Progenitor cell of endocrine pancreas (in vitro differentiated cells): ENCODE measurements around the gene ROR1. TPM values are rescaled to one million over a fixed set of nuclear protein-coding genes. Genes with fewer than 3 reads are reported as not detected.

ENCODE experiments used
- DNase-seq: peaks from one replicate; pipeline ENCODE4 v3.0.0; 2021; ENCODE audit warnings: low spot score; ENCODE audit not compliant: unreplicated experiment
- H3K27ac Mint-ChIP-seq: 2 replicates; pipeline ENCODE4 v1.8.0; 2021; ENCODE audit warnings: mild to moderate bottlenecking, moderate library complexity, mixed read lengths
- H3K27me3 Mint-ChIP-seq: 2 replicates; pipeline ENCODE4 v1.8.0; 2021; ENCODE audit warnings: mixed read lengths
- H3K36me3 Mint-ChIP-seq: 2 replicates; pipeline ENCODE4 v1.8.0; 2022; ENCODE audit warnings: mixed read lengths; ENCODE audit not compliant: insufficient read depth
- H3K4me1 Mint-ChIP-seq: 2 replicates; pipeline ENCODE4 v1.8.0; 2021; ENCODE audit warnings: low read depth, mixed read lengths
- H3K4me3 Mint-ChIP-seq: 2 replicates; pipeline ENCODE4 v1.8.0; 2021; ENCODE audit warnings: low read depth, mild to moderate bottlenecking, moderate library complexity, mixed read lengths
- H3K9me3 Mint-ChIP-seq: 2 replicates; pipeline ENCODE4 v1.8.0; 2021; ENCODE audit warnings: low read depth, mixed read lengths
- total RNA-seq: library from RNA; stranded (reverse); gene quantifications from 2 replicates; pipeline ENCODE4 v1.2.1, GENCODE V29; 2021
- TF ChIP-seq, protein P1 (sequence below): fragments of 200-600 bp; sonication (generic); IDR thresholded peaks from one replicate; pipeline ENCODE4 v1.5.0; 2021; ENCODE audit warnings: antibody characterized with exemption, mild to moderate bottlenecking; ENCODE audit not compliant: unreplicated experiment

ROR1 gene
- total RNA-seq, 1 donor from 2014 or later = 63.8 TPM

GRCh38 chr1:63859480-63860275 is 85.9 kb downstream of the ROR1 start:
- Mint-ChIP-seq H3K36me3 (peaks cover 7% of the 10 kb centered on the region), H3K27me3 (no peaks in the 10 kb centered on the region), H3K9me3 (no peaks in the 10 kb centered on the region), H3K27ac (peak overlapping the region; percentile 6), H3K4me1 (peaks cover 23% of the 10 kb centered on the region), H3K4me3 (no peak overlapping the region)
- no peak for DNase-seq
- TF ChIP-seq, protein P1, sequence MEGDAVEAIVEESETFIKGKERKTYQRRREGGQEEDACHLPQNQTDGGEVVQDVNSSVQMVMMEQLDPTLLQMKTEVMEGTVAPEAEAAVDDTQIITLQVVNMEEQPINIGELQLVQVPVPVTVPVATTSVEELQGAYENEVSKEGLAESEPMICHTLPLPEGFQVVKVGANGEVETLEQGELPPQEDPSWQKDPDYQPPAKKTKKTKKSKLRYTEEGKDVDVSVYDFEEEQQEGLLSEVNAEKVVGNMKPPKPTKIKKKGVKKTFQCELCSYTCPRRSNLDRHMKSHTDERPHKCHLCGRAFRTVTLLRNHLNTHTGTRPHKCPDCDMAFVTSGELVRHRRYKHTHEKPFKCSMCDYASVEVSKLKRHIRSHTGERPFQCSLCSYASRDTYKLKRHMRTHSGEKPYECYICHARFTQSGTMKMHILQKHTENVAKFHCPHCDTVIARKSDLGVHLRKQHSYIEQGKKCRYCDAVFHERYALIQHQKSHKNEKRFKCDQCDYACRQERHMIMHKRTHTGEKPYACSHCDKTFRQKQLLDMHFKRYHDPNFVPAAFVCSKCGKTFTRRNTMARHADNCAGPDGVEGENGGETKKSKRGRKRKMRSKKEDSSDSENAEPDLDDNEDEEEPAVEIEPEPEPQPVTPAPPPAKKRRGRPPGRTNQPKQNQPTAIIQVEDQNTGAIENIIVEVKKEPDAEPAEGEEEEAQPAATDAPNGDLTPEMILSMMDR = no peak

- H3K4me3 Mint-ChIP-seq = no peak overlapping the region
- peaks cover 25% of the 10 kb centered on the region for H3K4me1 Mint-ChIP-seq
- H3K27me3 Mint-ChIP-seq = no peaks in the 10 kb centered on the region
- H3K9me3 Mint-ChIP-seq = no peaks in the 10 kb centered on the region
- no peak for DNase-seq
- H3K27ac Mint-ChIP-seq = peak overlapping the region; percentile 37
- H3K36me3 Mint-ChIP-seq = peaks cover 3% of the 10 kb centered on the region
- TF ChIP-seq, protein P1 = no peak
Observed at GRCh38 chr1:63861052-63861691, 87.4 kb downstream of the ROR1 start.

- peaks cover 29% of the 10 kb centered on the region for H3K4me1 Mint-ChIP-seq
- peak overlapping the region; percentile 58 for H3K27ac Mint-ChIP-seq
- peaks cover 1% of the 10 kb centered on the region for H3K36me3 Mint-ChIP-seq
- DNase-seq = no peak
- TF ChIP-seq, protein P1 = no peak
- no peaks in the 10 kb centered on the region for H3K27me3 Mint-ChIP-seq
- H3K4me3 Mint-ChIP-seq = no peak overlapping the region
- H3K9me3 Mint-ChIP-seq = no peaks in the 10 kb centered on the region
Observed at GRCh38 chr1:63863145-63863544, 89.3 kb downstream of the ROR1 start.

- no peak overlapping the region for H3K4me3 Mint-ChIP-seq
- no peaks in the 10 kb centered on the region for H3K27me3 Mint-ChIP-seq
- peaks cover 34% of the 10 kb centered on the region for H3K4me1 Mint-ChIP-seq
- no peak for DNase-seq
- H3K9me3 Mint-ChIP-seq = no peaks in the 10 kb centered on the region
- TF ChIP-seq, protein P1 = no peak
- peaks cover 1% of the 10 kb centered on the region for H3K36me3 Mint-ChIP-seq
- no peak overlapping the region for H3K27ac Mint-ChIP-seq
Observed at GRCh38 chr1:63864224-63864641, 90.4 kb downstream of the ROR1 start.

DNA sequence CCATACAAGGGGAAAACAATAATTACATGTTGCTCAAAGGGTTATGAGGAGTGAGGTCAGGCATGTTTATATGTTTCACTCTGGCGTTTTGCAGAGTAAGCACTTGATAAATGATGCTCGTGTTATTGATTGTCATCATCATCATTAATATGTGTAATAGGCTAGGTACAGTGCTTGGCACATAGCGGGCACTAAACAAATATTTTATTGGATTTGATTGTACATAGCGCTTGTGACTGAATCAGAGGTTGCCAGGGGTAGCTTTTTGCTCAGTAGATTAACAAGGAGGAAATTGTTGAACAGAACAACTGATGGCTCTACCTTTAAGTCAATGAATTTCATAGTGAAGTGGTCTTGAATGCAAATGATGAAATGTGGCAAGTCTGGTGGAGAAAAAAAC is 91.7 kb downstream of the ROR1 start:
- DNase-seq = no peak
- H3K27ac Mint-ChIP-seq = no peak overlapping the region
- no peaks in the 10 kb centered on the region for H3K36me3 Mint-ChIP-seq
- H3K9me3 Mint-ChIP-seq = no peaks in the 10 kb centered on the region
- no peaks in the 10 kb centered on the region for H3K27me3 Mint-ChIP-seq
- no peak overlapping the region for H3K4me3 Mint-ChIP-seq
- TF ChIP-seq, protein P1 = no peak
- H3K4me1 Mint-ChIP-seq = peaks cover 34% of the 10 kb centered on the region
